Measurements from ENCODE around the gene KRT31.

DNA sequence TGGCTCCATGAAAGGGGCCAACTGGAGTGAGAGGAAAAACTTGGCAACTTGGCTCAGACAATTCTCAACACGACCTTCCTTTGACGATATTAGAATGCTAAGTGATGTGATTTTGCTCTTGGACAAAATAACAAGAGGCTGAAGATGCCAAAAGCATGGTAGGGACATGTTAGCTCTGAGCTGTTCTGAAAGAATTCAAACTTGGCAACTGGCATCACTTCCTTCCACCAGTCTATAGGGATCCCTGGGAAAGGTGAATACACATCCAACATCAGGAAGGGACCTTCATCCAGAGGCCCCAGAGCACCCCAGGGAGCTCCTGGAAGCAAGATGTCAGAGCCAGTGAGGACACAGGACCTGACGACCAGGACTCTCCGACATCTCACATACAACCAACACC is 22.7 kb upstream of the KRT31 start:
- TF ChIP-seq, protein P1, sequence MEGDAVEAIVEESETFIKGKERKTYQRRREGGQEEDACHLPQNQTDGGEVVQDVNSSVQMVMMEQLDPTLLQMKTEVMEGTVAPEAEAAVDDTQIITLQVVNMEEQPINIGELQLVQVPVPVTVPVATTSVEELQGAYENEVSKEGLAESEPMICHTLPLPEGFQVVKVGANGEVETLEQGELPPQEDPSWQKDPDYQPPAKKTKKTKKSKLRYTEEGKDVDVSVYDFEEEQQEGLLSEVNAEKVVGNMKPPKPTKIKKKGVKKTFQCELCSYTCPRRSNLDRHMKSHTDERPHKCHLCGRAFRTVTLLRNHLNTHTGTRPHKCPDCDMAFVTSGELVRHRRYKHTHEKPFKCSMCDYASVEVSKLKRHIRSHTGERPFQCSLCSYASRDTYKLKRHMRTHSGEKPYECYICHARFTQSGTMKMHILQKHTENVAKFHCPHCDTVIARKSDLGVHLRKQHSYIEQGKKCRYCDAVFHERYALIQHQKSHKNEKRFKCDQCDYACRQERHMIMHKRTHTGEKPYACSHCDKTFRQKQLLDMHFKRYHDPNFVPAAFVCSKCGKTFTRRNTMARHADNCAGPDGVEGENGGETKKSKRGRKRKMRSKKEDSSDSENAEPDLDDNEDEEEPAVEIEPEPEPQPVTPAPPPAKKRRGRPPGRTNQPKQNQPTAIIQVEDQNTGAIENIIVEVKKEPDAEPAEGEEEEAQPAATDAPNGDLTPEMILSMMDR (conservative IDR thresholded peaks at IDR 0.05): no peak
- no peak for TF ChIP-seq ZFX (IDR thresholded peaks at IDR 0.05)
